Measurements from ENCODE around the gene IRGC. TPM values are rescaled to one million over a fixed set of nuclear protein-coding genes. Genes with fewer than 3 reads are reported as not detected.

IRGC gene
- total RNA-seq, 2 donors from 2014 or later, result 15.7 TPM; not detected in 1

GRCh38 chr19:43704002-43704705, 11.7 kb upstream of the IRGC start:
- Histone ChIP-seq H3K4me3 (no peak overlapping the region), H3K27ac (no peak overlapping the region), H3K9me3 (no peaks in the 10 kb centered on the region), H3K36me3 (no peaks in the 10 kb centered on the region), H3K27me3 (replicated peaks; ENCODE audit: insufficient read depth) (no peaks in the 10 kb centered on the region), H3K4me1 (replicated peaks) (no peaks in the 10 kb centered on the region)
- 76% methylated on average over 7 of the region's 7 CpGs for WGBS
- TF ChIP-seq POLR2AphosphoS5 (IDR thresholded peaks at IDR 0.05) (no peak), CTCF (IDR thresholded peaks at IDR 0.05) (no peak), POLR2A (IDR thresholded peaks at IDR 0.05) (no peak)
- no peak for DNase-seq (ENCODE audit: low spot score)
- intact Hi-C loops (cut with DNase I), result no loop called here

GRCh38 chr19:43705729-43706128, 10.1 kb upstream of the IRGC start:
- H3K4me3 ChIP-seq, result no peak overlapping the region
- WGBS, result 87% methylated on average over 6 of the region's 6 CpGs
- H3K27ac ChIP-seq, result no peak overlapping the region
- DNase-seq (ENCODE audit: low spot score), result no peak
- TF ChIP-seq POLR2A (IDR thresholded peaks at IDR 0.05) (no peak), CTCF (IDR thresholded peaks at IDR 0.05) (no peak), POLR2AphosphoS5 (IDR thresholded peaks at IDR 0.05) (no peak)
- H3K27me3 ChIP-seq (replicated peaks; ENCODE audit: insufficient read depth), result no peaks in the 10 kb centered on the region
- H3K9me3 ChIP-seq, result no peaks in the 10 kb centered on the region
- intact Hi-C loops (cut with DNase I), result no loop called here
- H3K36me3 ChIP-seq, result no peaks in the 10 kb centered on the region
- H3K4me1 ChIP-seq (replicated peaks), result no peaks in the 10 kb centered on the region

GRCh38 chr19:43707158-43707712, 8.6 kb upstream of the IRGC start:
- no peak for DNase-seq (ENCODE audit: low spot score)
- H3K27me3 ChIP-seq (replicated peaks; ENCODE audit: insufficient read depth), result no peaks in the 10 kb centered on the region
- no peak overlapping the region for H3K27ac ChIP-seq
- H3K9me3 ChIP-seq, result no peaks in the 10 kb centered on the region
- 83% methylated on average over 13 of the region's 13 CpGs for WGBS
- no peaks in the 10 kb centered on the region for H3K4me1 ChIP-seq (replicated peaks)
- no peak overlapping the region for H3K4me3 ChIP-seq
- intact Hi-C loops (cut with DNase I), result no loop called here
- no peaks in the 10 kb centered on the region for H3K36me3 ChIP-seq
- TF ChIP-seq POLR2AphosphoS5 (IDR thresholded peaks at IDR 0.05), result no peak
- no peak for TF ChIP-seq CTCF (IDR thresholded peaks at IDR 0.05)
- TF ChIP-seq POLR2A (IDR thresholded peaks at IDR 0.05), result no peak

GRCh38 chr19:43708716-43709115, 7.2 kb upstream of the IRGC start:
- intact Hi-C loops (cut with DNase I), result no loop called here
- 64% methylated on average over 2 of the region's 2 CpGs for WGBS
- TF ChIP-seq CTCF (IDR thresholded peaks at IDR 0.05) (no peak), POLR2AphosphoS5 (IDR thresholded peaks at IDR 0.05) (no peak), POLR2A (IDR thresholded peaks at IDR 0.05) (no peak)

More at GRCh38 chr19:43708716-43709115, 7.2 kb upstream of the IRGC start:
- Histone ChIP-seq H3K27ac (no peak overlapping the region), H3K27me3 (replicated peaks; ENCODE audit: insufficient read depth) (no peaks in the 10 kb centered on the region), H3K36me3 (no peaks in the 10 kb centered on the region), H3K4me3 (no peak overlapping the region), H3K4me1 (replicated peaks) (no peaks in the 10 kb centered on the region), H3K9me3 (no peaks in the 10 kb centered on the region)
- DNase-seq (ENCODE audit: low spot score), result no peak
